Neural progenitor cell (in vitro differentiated cells): ENCODE measurements around the gene ORM1.

Experiments used
- CTCF ChIP-seq: fragments of 200-600 bp; sonication (generic); IDR thresholded peaks from 2 replicates; pipeline ENCODE4 v1.5.1; 2017; ENCODE audit warnings: antibody characterized with exemption, mild to moderate bottlenecking
- EZH2 ChIP-seq: fragments of 200-600 bp; sonication (generic); IDR thresholded peaks from 2 replicates; pipeline ENCODE4 v1.6.1; 2017; ENCODE audit warnings: antibody characterized with exemption, mild to moderate bottlenecking, moderate library complexity
- EZH2phosphoT487 ChIP-seq: fragments of 200-600 bp; sonication (generic); IDR thresholded peaks from 2 replicates; pipeline ENCODE4 v1.6.1; 2017; ENCODE audit warnings: antibody characterized with exemption

GRCh38 chr9:114313186-114313585 is 9.7 kb upstream of the ORM1 start:
- no peak for TF ChIP-seq CTCF
- no peak for TF ChIP-seq EZH2
- no peak for TF ChIP-seq EZH2phosphoT487
